CD4-positive, alpha-beta T cell treated with Interferon gamma for 1 hour (primary cell): Measurements from ENCODE around the gene SEC16B.

Source experiments
- DNase-seq: peaks from one replicate; pipeline ENCODE4 v3.0.0-alpha.2; 2020

The SEC16B gene

DNA sequence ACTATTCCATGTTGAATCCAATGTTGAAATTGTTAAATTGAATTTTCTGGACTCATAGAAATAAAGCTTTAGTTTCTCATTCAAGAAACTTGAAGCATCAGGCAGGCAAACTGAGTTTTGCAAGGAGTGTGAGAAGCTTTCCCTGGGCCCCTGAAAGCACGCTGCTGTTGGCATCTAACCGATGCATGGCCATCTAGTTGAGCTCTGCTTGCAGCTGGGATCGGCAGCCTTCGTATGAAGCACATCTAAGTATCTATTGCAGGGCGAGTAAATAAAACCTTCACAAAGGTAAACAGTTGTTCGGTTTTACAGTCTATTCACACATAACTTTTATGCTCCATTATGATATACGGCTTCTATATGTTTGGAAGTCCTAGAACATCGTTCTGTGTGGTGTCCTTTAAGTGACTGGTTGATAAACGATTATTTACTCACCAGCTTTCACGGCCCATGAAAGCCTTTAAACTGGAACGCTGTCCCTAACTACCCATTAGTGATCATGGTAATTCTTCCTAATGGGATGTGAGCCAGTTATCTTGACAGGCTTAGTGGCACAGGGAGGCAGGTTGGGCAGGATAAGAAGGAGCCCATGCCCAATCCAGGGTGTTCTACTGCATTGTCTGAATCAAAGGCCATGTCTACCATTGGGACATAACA, 71.7 kb downstream of the SEC16B start:
- DNase-seq: no peak

DNA sequence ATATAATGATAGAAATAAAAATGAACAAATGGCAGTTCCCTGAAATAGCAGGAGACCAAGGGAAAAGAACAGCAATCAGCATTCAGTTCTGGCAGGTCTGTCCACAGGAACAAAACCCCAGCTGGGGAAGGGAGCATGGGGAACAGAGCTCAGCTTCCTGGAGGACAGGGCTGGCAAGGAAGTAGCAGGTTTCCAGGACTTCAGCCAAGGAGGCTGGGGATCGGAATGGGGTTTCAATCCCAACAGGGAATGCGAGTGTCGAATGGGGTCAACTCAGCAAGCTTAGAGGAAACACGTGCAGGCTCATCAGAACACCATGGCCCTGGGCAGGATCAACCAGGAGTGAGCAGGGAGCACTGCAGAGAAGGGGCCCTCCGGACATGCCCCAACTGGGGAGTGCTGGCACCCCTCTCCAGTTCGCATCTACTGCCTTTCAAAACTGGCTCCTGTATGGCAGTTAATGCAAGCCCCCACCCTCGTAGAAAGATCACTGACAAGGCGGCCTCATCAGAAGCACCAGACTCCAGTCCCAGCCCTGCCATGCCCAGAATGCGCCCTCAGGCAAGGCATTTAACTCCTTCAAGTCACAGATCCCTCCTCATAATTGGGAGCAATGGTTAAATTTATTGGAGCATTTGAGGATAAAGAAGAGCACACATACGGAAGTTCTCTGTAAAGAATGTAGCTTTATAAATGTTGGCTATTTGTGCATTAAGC, 72.4 kb downstream of the SEC16B start:
- no peak for DNase-seq
